ENCODE measurements around the gene EPAS1. TPM values are rescaled to one million over a fixed set of nuclear protein-coding genes. Genes with fewer than 3 reads are reported as not detected.
A peak's percentile ranks its signal among the peaks of the same experiment; 100 is the strongest.

EPAS1 gene
- total and polyA plus RNA-seq, 9 of the 15 experiments (the other 6 are each of a cell fraction or from before 2014, with no cell fraction given): 0.25 to 11.2 (median 4.1) TPM

DNA sequence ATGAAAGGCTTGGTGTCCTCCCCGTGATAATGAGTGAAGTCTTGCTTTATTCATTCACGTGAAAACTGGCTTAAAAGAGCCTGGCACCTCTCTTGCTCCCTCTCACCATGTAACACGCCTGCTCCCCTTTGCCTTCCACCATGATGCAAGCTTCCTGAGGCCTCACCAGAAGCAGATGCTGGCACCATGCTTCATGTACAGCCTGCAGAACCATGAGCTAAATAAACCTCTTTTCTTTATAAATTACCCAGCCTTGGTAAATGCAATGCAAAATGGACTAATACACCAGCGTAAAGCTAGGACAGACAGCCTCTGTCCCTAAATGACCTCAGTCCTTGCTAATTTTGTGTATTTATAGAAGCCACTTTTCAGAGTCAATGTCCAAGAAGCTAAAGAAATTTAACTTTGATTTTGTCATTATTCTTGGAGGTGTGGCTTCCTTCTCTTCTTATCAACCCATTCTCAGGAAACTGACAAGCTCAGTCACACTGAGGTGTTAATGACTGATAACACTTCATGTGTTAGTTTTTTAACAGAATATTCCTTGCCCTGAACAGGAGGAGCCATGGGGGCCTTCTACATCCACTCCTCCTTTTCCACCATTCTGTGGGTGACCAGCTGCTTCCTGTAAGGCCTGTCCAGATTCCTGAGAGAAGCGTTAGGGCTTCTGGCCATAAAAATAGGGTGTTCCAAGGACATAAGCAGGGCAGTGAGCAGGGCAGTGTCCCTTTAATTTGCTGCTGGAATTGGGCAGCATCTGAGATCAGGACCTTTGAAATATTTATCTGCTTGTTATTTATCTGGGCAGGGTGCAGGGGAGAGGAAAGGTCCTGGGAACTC is 38.0 kb upstream of the EPAS1 start (continued):
- TF ChIP-seq, protein P1, sequence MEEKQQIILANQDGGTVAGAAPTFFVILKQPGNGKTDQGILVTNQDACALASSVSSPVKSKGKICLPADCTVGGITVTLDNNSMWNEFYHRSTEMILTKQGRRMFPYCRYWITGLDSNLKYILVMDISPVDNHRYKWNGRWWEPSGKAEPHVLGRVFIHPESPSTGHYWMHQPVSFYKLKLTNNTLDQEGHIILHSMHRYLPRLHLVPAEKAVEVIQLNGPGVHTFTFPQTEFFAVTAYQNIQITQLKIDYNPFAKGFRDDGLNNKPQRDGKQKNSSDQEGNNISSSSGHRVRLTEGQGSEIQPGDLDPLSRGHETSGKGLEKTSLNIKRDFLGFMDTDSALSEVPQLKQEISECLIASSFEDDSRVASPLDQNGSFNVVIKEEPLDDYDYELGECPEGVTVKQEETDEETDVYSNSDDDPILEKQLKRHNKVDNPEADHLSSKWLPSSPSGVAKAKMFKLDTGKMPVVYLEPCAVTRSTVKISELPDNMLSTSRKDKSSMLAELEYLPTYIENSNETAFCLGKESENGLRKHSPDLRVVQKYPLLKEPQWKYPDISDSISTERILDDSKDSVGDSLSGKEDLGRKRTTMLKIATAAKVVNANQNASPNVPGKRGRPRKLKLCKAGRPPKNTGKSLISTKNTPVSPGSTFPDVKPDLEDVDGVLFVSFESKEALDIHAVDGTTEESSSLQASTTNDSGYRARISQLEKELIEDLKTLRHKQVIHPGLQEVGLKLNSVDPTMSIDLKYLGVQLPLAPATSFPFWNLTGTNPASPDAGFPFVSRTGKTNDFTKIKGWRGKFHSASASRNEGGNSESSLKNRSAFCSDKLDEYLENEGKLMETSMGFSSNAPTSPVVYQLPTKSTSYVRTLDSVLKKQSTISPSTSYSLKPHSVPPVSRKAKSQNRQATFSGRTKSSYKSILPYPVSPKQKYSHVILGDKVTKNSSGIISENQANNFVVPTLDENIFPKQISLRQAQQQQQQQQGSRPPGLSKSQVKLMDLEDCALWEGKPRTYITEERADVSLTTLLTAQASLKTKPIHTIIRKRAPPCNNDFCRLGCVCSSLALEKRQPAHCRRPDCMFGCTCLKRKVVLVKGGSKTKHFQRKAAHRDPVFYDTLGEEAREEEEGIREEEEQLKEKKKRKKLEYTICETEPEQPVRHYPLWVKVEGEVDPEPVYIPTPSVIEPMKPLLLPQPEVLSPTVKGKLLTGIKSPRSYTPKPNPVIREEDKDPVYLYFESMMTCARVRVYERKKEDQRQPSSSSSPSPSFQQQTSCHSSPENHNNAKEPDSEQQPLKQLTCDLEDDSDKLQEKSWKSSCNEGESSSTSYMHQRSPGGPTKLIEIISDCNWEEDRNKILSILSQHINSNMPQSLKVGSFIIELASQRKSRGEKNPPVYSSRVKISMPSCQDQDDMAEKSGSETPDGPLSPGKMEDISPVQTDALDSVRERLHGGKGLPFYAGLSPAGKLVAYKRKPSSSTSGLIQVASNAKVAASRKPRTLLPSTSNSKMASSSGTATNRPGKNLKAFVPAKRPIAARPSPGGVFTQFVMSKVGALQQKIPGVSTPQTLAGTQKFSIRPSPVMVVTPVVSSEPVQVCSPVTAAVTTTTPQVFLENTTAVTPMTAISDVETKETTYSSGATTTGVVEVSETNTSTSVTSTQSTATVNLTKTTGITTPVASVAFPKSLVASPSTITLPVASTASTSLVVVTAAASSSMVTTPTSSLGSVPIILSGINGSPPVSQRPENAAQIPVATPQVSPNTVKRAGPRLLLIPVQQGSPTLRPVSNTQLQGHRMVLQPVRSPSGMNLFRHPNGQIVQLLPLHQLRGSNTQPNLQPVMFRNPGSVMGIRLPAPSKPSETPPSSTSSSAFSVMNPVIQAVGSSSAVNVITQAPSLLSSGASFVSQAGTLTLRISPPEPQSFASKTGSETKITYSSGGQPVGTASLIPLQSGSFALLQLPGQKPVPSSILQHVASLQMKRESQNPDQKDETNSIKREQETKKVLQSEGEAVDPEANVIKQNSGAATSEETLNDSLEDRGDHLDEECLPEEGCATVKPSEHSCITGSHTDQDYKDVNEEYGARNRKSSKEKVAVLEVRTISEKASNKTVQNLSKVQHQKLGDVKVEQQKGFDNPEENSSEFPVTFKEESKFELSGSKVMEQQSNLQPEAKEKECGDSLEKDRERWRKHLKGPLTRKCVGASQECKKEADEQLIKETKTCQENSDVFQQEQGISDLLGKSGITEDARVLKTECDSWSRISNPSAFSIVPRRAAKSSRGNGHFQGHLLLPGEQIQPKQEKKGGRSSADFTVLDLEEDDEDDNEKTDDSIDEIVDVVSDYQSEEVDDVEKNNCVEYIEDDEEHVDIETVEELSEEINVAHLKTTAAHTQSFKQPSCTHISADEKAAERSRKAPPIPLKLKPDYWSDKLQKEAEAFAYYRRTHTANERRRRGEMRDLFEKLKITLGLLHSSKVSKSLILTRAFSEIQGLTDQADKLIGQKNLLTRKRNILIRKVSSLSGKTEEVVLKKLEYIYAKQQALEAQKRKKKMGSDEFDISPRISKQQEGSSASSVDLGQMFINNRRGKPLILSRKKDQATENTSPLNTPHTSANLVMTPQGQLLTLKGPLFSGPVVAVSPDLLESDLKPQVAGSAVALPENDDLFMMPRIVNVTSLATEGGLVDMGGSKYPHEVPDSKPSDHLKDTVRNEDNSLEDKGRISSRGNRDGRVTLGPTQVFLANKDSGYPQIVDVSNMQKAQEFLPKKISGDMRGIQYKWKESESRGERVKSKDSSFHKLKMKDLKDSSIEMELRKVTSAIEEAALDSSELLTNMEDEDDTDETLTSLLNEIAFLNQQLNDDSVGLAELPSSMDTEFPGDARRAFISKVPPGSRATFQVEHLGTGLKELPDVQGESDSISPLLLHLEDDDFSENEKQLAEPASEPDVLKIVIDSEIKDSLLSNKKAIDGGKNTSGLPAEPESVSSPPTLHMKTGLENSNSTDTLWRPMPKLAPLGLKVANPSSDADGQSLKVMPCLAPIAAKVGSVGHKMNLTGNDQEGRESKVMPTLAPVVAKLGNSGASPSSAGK (IDR thresholded peaks at IDR 0.05): peak; percentile 21; the same call in 1 of the 2 replicates
- TF ChIP-seq ZNF347 (CRISPR knock-in tag; IDR thresholded peaks at IDR 0.05; ENCODE audit: low read depth): no peak
- TF ChIP-seq TCF3 (CRISPR knock-in tag; IDR thresholded peaks at IDR 0.05): peak; percentile 93
- no peak for TF ChIP-seq E2F3 (CRISPR knock-in tag; IDR thresholded peaks at IDR 0.05)
- peak; percentile 71 to 77; a peak in 3 of 4 replicates for TF ChIP-seq TBL1XR1 (IDR thresholded peaks at IDR 0.05; ENCODE audit: low read length in 2 of 2)
- no peak for TF ChIP-seq SIX5 (IDR thresholded peaks at IDR 0.05; ENCODE audit: borderline replicate concordance in 1 of 2, insufficient read depth in 1 of 2, low read depth in 1 of 2, low read length in 2 of 2)
- peak; percentile 75 for TF ChIP-seq GATA2 (CRISPR knock-in tag; IDR thresholded peaks at IDR 0.05)
- TF ChIP-seq ZNF146 (CRISPR knock-in tag; IDR thresholded peaks at IDR 0.05; ENCODE audit: unreplicated experiment): no peak
- TF ChIP-seq ELF1 (tag; IDR thresholded peaks at IDR 0.05): no peak
- TF ChIP-seq, protein P2, sequence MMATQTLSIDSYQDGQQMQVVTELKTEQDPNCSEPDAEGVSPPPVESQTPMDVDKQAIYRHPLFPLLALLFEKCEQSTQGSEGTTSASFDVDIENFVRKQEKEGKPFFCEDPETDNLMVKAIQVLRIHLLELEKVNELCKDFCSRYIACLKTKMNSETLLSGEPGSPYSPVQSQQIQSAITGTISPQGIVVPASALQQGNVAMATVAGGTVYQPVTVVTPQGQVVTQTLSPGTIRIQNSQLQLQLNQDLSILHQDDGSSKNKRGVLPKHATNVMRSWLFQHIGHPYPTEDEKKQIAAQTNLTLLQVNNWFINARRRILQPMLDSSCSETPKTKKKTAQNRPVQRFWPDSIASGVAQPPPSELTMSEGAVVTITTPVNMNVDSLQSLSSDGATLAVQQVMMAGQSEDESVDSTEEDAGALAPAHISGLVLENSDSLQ (IDR thresholded peaks at IDR 0.05): peak; percentile 69
- no peak for TF ChIP-seq ZNF124 (CRISPR knock-in tag; IDR thresholded peaks at IDR 0.05)
- TF ChIP-seq BDP1 (IDR thresholded peaks at IDR 0.05; ENCODE audit: insufficient read depth, insufficient read length): no peak
- TF ChIP-seq U2AF1 (optimal IDR thresholded peaks at IDR 0.05; ENCODE audit: low read depth, low read length): no peak
- TF ChIP-seq, protein P3, sequence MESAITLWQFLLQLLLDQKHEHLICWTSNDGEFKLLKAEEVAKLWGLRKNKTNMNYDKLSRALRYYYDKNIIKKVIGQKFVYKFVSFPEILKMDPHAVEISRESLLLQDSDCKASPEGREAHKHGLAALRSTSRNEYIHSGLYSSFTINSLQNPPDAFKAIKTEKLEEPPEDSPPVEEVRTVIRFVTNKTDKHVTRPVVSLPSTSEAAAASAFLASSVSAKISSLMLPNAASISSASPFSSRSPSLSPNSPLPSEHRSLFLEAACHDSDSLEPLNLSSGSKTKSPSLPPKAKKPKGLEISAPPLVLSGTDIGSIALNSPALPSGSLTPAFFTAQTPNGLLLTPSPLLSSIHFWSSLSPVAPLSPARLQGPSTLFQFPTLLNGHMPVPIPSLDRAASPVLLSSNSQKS (CRISPR knock-in tag; IDR thresholded peaks at IDR 0.05): no peak
- TF ChIP-seq TARDBP (IDR thresholded peaks at IDR 0.05): no peak
